ENCODE measurements around the gene THADA. TPM values are rescaled to one million over a fixed set of nuclear protein-coding genes. Genes with fewer than 3 reads are reported as not detected.
"Not testable (repeated sequence)": the region's sequence is repeated elsewhere in the genome, so short reads cannot be mapped to it uniquely, and the experiment has no call there.

Gene THADA
- total RNA-seq, 4 donors from 2014 or later, result 35.7 to 49.2 (median 47.4) TPM

- Histone ChIP-seq H3K27me3 (no peaks in the 10 kb centered on the region), H3K27ac (no peak overlapping the region), H3K4me1 (no peaks in the 10 kb centered on the region), H3K4me3 (no peak overlapping the region), H3K36me3 (peaks cover 0 to 91% (median 4%) of the 10 kb centered on the region in 3 donors), H3K9me3 (no peaks in the 10 kb centered on the region)
- no peak for DNase-seq (ENCODE audit: low spot score in 2 of 2)
- WGBS, 2 donors, result 55 to 56% methylated on average over 3 of the region's 3 CpGs
- TF ChIP-seq CTCF (IDR thresholded peaks at IDR 0.05), result no peak
- peak in 1 of 2 donors; percentile 18 for TF ChIP-seq EP300 (IDR thresholded peaks at IDR 0.05)
These were observed 42.4 kb downstream of the THADA start for GRCh38 chr2:43553341-43553855.

DNA sequence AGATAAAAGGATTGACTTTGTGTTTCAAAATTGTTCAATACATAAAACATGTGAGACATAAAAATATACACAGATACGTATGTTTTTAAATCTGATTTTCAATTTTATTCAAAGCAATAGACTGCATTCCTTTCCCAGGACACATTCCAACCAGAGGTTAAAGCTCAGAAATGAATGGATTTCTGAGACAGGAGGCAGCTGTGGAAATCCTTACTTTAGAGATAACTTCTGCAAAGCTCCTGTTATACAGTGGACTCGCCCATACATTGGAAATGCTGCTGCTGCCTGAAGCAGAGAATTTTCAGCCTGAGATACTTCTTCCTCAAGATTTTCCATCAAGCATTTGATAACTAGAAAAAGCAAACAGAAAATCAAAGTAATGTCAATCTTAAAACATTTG, 43.8 kb downstream of the THADA start:
- no peak for DNase-seq (ENCODE audit: low spot score in 2 of 2)
- Histone ChIP-seq H3K4me3 (no peak overlapping the region), H3K27me3 (no peaks in the 10 kb centered on the region), H3K4me1 (no peaks in the 10 kb centered on the region), H3K9me3 (no peaks in the 10 kb centered on the region), H3K36me3 (peaks cover 0 to 83% (median 4%) of the 10 kb centered on the region in 3 donors), H3K27ac (no peak overlapping the region)
- TF ChIP-seq POLR2A (IDR thresholded peaks at IDR 0.05), result no peak
- no peak for TF ChIP-seq EP300 (IDR thresholded peaks at IDR 0.05)
- no peak for TF ChIP-seq CTCF (IDR thresholded peaks at IDR 0.05)
- WGBS, 2 donors, result 89 to 94% methylated on average over 2 of the region's 2 CpGs

DNA sequence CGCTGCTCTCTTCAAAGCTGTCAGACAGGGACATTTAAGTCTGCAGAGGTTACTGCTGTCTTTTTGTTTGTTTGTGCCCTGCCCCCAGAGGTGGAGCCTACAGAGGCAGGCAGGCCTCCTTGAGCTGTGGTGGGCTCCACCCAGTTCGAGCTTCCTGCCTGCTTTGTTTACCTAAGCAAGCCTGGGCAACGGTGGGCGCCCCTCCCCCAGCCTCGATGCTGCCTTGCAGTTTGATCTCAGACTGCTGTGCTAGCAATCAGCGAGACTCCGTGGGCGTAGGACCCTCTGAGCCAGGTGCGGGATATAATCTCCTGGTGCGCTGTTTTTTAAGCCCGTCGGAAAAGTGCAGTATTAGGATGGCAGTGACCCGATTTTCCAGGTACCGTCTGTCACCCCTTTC, 47.5 kb downstream of the THADA start:
- peaks cover 0 to 47% (median 4%) of the 10 kb centered on the region in 3 donors for H3K36me3 ChIP-seq
- not testable (repeated sequence) for H3K4me1 ChIP-seq; H3K27ac ChIP-seq; H3K27me3 ChIP-seq; H3K4me3 ChIP-seq; DNase-seq (ENCODE audit: low spot score in 2 of 2); H3K9me3 ChIP-seq
- WGBS, 2 donors, result 96% methylated on average over 14 of the region's 14 CpGs

GRCh38 chr2:43542285-43542933, 53.4 kb downstream of the THADA start:
- H3K27me3 ChIP-seq, result no peaks in the 10 kb centered on the region
- 16 to 22% methylated on average over 3 of the region's 3 CpGs for WGBS, 2 donors
- no peak overlapping the region for H3K4me3 ChIP-seq
- no peaks in the 10 kb centered on the region for H3K36me3 ChIP-seq
- no peak for DNase-seq (ENCODE audit: low spot score in 2 of 2)
- no peaks in the 10 kb centered on the region for H3K9me3 ChIP-seq
- no peak overlapping the region for H3K27ac ChIP-seq
- no peak for TF ChIP-seq EP300 (IDR thresholded peaks at IDR 0.05)
- TF ChIP-seq CTCF (IDR thresholded peaks at IDR 0.05), result peak; percentile 34 to 77 (median 59)
- peaks cover 0 to 38% (median 9%) of the 10 kb centered on the region in 4 donors for H3K4me1 ChIP-seq

DNA sequence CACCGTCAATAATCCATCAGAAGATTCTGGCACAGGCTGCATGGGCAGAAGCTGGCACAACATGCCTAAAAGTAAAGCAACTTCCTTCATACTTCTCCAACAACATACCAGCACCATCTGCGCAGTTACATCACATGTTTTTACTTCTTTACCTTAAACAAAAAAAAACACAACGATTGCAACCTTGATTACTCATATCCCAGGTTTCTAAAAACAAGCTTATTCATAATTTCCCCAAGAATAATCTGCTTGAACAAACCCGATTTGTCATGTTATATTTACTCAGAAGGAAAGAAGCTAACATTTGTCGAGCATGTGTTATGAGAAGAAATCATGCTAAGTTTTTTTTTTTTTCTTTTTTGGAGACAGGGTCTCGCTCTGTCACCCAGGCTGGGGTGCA, 54.7 kb downstream of the THADA start:
- no peaks in the 10 kb centered on the region for H3K27me3 ChIP-seq
- TF ChIP-seq EP300 (IDR thresholded peaks at IDR 0.05), result no peak
- no peak for TF ChIP-seq CTCF (IDR thresholded peaks at IDR 0.05)
- TF ChIP-seq POLR2A (IDR thresholded peaks at IDR 0.05), result no peak
- H3K36me3 ChIP-seq, result no peaks in the 10 kb centered on the region
- DNase-seq (ENCODE audit: low spot score in 2 of 2), result no peak
- H3K4me3 ChIP-seq, result no peak overlapping the region
- H3K9me3 ChIP-seq, result no peaks in the 10 kb centered on the region
- H3K4me1 ChIP-seq, result peaks cover 0 to 38% (median 9%) of the 10 kb centered on the region in 4 donors
- WGBS, 2 donors, result 78 to 79% methylated on average over 6 of the region's 6 CpGs
- H3K27ac ChIP-seq, result peak overlapping the region in 3 of 4 donors; percentile 62 to 85 (median 64)
